H9 (cell line): Measurements from ENCODE around the gene ELANE. TPM values are rescaled to one million over a fixed set of nuclear protein-coding genes. Genes with fewer than 3 reads are reported as not detected.

Experiments used
- DNase-seq: peaks from one replicate; pipeline ENCODE4 v3.0.0-alpha.2; 2017
- H2AFZ ChIP-seq: one replicate; pipeline ENCODE4 v1.6.1; 2013; ENCODE audit warnings: mild to moderate bottlenecking, low read length, control low read depth, moderate library complexity
- H2AK5ac ChIP-seq: 2 replicates; pipeline ENCODE4 v1.6.1; 2013; ENCODE audit warnings: low read length, control low read depth, mixed read lengths; ENCODE audit not compliant: insufficient read length
- H2BK120ac ChIP-seq: one replicate; pipeline ENCODE4 v1.6.1; 2013; ENCODE audit warnings: low read depth, mild to moderate bottlenecking, low read length, control low read depth, inconsistent platforms; ENCODE audit not compliant: poor library complexity, severe bottlenecking
- H2BK12ac ChIP-seq: 2 replicates; pipeline ENCODE4 v1.6.1; 2013; ENCODE audit warnings: low read length, control low read depth, mixed read lengths, low read depth; ENCODE audit not compliant: insufficient read length
- H2BK15ac ChIP-seq: 2 replicates; pipeline ENCODE4 v1.6.1; 2013; ENCODE audit warnings: low read depth, low read length, control low read depth
- H2BK20ac ChIP-seq: one replicate; pipeline ENCODE4 v1.6.1; 2013; ENCODE audit warnings: low read depth, mild to moderate bottlenecking, low read length, control low read depth, inconsistent platforms; ENCODE audit not compliant: poor library complexity, severe bottlenecking
- H2BK5ac ChIP-seq: 2 replicates; pipeline ENCODE4 v1.6.1; 2013; ENCODE audit warnings: low read length, control low read depth, mixed read lengths; ENCODE audit not compliant: insufficient read length
- H3K14ac ChIP-seq: 2 replicates; pipeline ENCODE4 v1.6.1; 2013; ENCODE audit warnings: low read length, control low read depth; ENCODE audit not compliant: insufficient read depth
- H3K18ac ChIP-seq: 2 replicates; pipeline ENCODE4 v1.6.1; 2013; ENCODE audit warnings: low read depth, mild to moderate bottlenecking, mixed read lengths, low read length, control low read depth; ENCODE audit not compliant: insufficient read length
- H3K23ac ChIP-seq: 2 replicates; pipeline ENCODE4 v1.6.1; 2013; ENCODE audit warnings: low read length, control low read depth, mixed read lengths, low read depth; ENCODE audit not compliant: insufficient read length
- H3K23me2 ChIP-seq: 2 replicates; pipeline ENCODE4 v1.6.1; 2013; ENCODE audit warnings: low read depth, mild to moderate bottlenecking, mixed read lengths, low read length, control low read depth; ENCODE audit not compliant: insufficient read length, poor library complexity, severe bottlenecking
- H3K27ac ChIP-seq: 2 replicates; pipeline ENCODE4 v1.5.1; 2013; ENCODE audit warnings: low read length, control low read depth, mixed read lengths, low read depth; ENCODE audit not compliant: insufficient read length
- H3K27me3 ChIP-seq: 2 replicates; pipeline ENCODE4 v1.6.1; 2013; ENCODE audit warnings: low read length, control low read depth, inconsistent platforms; ENCODE audit not compliant: insufficient read depth
- H3K4ac ChIP-seq: 2 replicates; pipeline ENCODE4 v1.6.1; 2013; ENCODE audit warnings: low read depth, mild to moderate bottlenecking, control low read depth, inconsistent platforms, low read length, moderate library complexity
- H3K4me1 ChIP-seq: 2 replicates; pipeline ENCODE4 v1.6.1; 2013; ENCODE audit warnings: low read length, control low read depth, inconsistent platforms; ENCODE audit not compliant: insufficient read depth
- H3K4me2 ChIP-seq: 2 replicates; pipeline ENCODE4 v1.6.1; 2013; ENCODE audit warnings: low read length, control low read depth, mixed read lengths; ENCODE audit not compliant: insufficient read length, insufficient read depth
- H3K56ac ChIP-seq: 2 replicates; pipeline ENCODE4 v1.6.1; 2013; ENCODE audit warnings: low read depth, mild to moderate bottlenecking, mixed read lengths, low read length, control low read depth; ENCODE audit not compliant: insufficient read length
- H3K79me1 ChIP-seq: 2 replicates; pipeline ENCODE4 v1.6.1; 2013; ENCODE audit warnings: low read depth, mild to moderate bottlenecking, moderate library complexity, low read length, control low read depth, inconsistent platforms; ENCODE audit not compliant: insufficient read depth, poor library complexity, severe bottlenecking
- H3K79me2 ChIP-seq: 2 replicates; pipeline ENCODE4 v1.6.1; 2013; ENCODE audit warnings: low read length, control low read depth, inconsistent platforms; ENCODE audit not compliant: insufficient read depth
- H3K9ac ChIP-seq: 2 replicates; pipeline ENCODE4 v1.6.1; 2013; ENCODE audit warnings: low read length, control low read depth, mixed read lengths; ENCODE audit not compliant: insufficient read length; ENCODE audit errors: extremely low read depth
- H3K9me3 ChIP-seq: one replicate; pipeline ENCODE4 v1.6.1; 2013; ENCODE audit warnings: low read depth, low read length, inconsistent platforms; ENCODE audit not compliant: control insufficient read depth
- H3T11ph ChIP-seq: one replicate; pipeline ENCODE4 v1.6.1; 2013; ENCODE audit warnings: mild to moderate bottlenecking, low read length, control low read depth, inconsistent platforms
- H4K20me1 ChIP-seq: one replicate; pipeline ENCODE4 v1.6.1; 2013; ENCODE audit not compliant: control insufficient read depth, insufficient read length, insufficient read depth
- H4K5ac ChIP-seq: 2 replicates; pipeline ENCODE4 v1.6.1; 2013; ENCODE audit warnings: low read depth, mild to moderate bottlenecking, mixed read lengths, low read length, control low read depth; ENCODE audit not compliant: insufficient read length
- H4K8ac ChIP-seq: replicated peaks from 2 replicates; pipeline ENCODE4 v1.6.1; 2013; ENCODE audit warnings: low read length, control low read depth, mixed read lengths, low read depth; ENCODE audit not compliant: insufficient read length
- H4K91ac ChIP-seq: 2 replicates; pipeline ENCODE4 v1.6.1; 2013; ENCODE audit warnings: low read depth, mild to moderate bottlenecking, moderate library complexity, mixed read lengths, low read length, control low read depth; ENCODE audit not compliant: insufficient read length
- H3K27ac Mint-ChIP-seq, 3 experiments: 2 replicates in 2 of 3; 3 replicates in 1 of 3; pipeline ENCODE4 v1.8.0; 2020 to 2021; ENCODE audit warnings: mixed read lengths in 3 of 3, mild to moderate bottlenecking in 1 of 3, moderate library complexity in 1 of 3
- H3K27me3 Mint-ChIP-seq: 2 replicates; pipeline ENCODE4 v1.8.0; 2021; ENCODE audit warnings: low read depth, mild to moderate bottlenecking, moderate library complexity, mixed read lengths
- H3K36me3 Mint-ChIP-seq, 3 experiments: 2 replicates in 2 of 3; 3 replicates in 1 of 3; pipeline ENCODE4 v1.8.0; 2020 to 2021; ENCODE audit warnings: low read depth in 3 of 3, mixed read lengths in 3 of 3; ENCODE audit not compliant: insufficient read depth in 1 of 3
- H3K4me1 Mint-ChIP-seq, 2 experiments: 2 replicates each; pipeline ENCODE4 v1.8.0; 2020; ENCODE audit warnings: mixed read lengths in 2 of 2
- H3K4me3 Mint-ChIP-seq, 2 experiments: 2 replicates in 1 of 2; 3 replicates in 1 of 2; pipeline ENCODE4 v1.8.0; 2020 to 2021; ENCODE audit warnings: mild to moderate bottlenecking in 2 of 2, mixed read lengths in 2 of 2, moderate library complexity in 1 of 2
- H3K9me3 Mint-ChIP-seq, 2 experiments: 2 replicates in 1 of 2; 3 replicates in 1 of 2; pipeline ENCODE4 v1.8.0; 2020; ENCODE audit warnings: mild to moderate bottlenecking in 2 of 2, mixed read lengths in 2 of 2, moderate library complexity in 1 of 2
- CTCF ChIP-seq: fragments of 200-600 bp; sonication (generic); conservative IDR thresholded peaks from 3 replicates; pipeline ENCODE4 v1.8.0; 2021; ENCODE audit warnings: antibody characterized with exemption, mild to moderate bottlenecking
- WGBS: extraction: QIAGEN DNeasy Blood & Tissue Kit; methylation state at CpG from one replicate; pipeline ENCODE4 v1.1.7; 2013; ENCODE audit warnings: missing lambda C conversion rate, low lambda C conversion rate, mixed read lengths; ENCODE audit not compliant: insufficient read length; ENCODE audit errors: extremely low coverage; 5-methylcytosine and 5-hydroxymethylcytosine counted together
- total RNA-seq: library from RNA; stranded (reverse); gene quantifications from 2 replicates; pipeline ENCODE4 v1.2.1, GENCODE V29; 2021

The ELANE gene
- total RNA-seq, 1 experiment from 2014 or later: not detected

- H3K9me3 Mint-ChIP-seq: peaks cover 3 to 7% of the 10 kb centered on the region in 2 experiments; a peak in 4 of 5 replicates
- Histone ChIP-seq H3K79me1 (no peaks in the 10 kb centered on the region), H3K23ac (no peak overlapping the region)
Observed at GRCh38 chr19:867301-867793, 15.2 kb downstream of the ELANE start.

More at GRCh38 chr19:867301-867793, 15.2 kb downstream of the ELANE start:
- Mint-ChIP-seq H3K36me3 (peaks cover 20 to 43% (median 30%) of the 10 kb centered on the region in 3 experiments), H3K27ac (peak overlapping the region; percentile 7 to 64 (median 46); a peak in 2 of 7 replicates), H3K4me1 (peaks cover 8 to 27% of the 10 kb centered on the region in 2 experiments), H3K4me3 (0 out of 5 replicates have a peak overlapping the region, but pooled peaks of 1 of the 2 experiments have one; percentile 29), H3K27me3 (peaks cover 8% of the 10 kb centered on the region; the same call in 1 of the 2 replicates)
- Histone ChIP-seq H2AK5ac (no peak overlapping the region), H4K91ac (no peak overlapping the region), H2BK15ac (no peak overlapping the region), H3K9me3 (no peaks in the 10 kb centered on the region), H3K56ac (no peak overlapping the region), H3K27ac (no peak overlapping the region), H4K20me1 (no peaks in the 10 kb centered on the region), H2BK12ac (no peak overlapping the region), H3K79me2 (no peaks in the 10 kb centered on the region), H4K8ac (no peak overlapping the region), H3K4me1 (no peaks in the 10 kb centered on the region), H3K18ac (no peak overlapping the region), H3K9ac (no peak overlapping the region), H3K14ac (no peak overlapping the region), H3T11ph (no peak overlapping the region), H2AFZ (no peak overlapping the region), H3K27me3 (no peaks in the 10 kb centered on the region), H3K4ac (no peak overlapping the region), H2BK120ac (no peak overlapping the region), H2BK5ac (no peak overlapping the region), H4K5ac (no peak overlapping the region), H3K4me2 (no peak overlapping the region), H2BK20ac (no peak overlapping the region), H3K23me2 (no peaks in the 10 kb centered on the region)
- no CpG with 5 or more reads among the region's 16 CpGs for WGBS
- no peak for TF ChIP-seq CTCF
- DNase-seq: no peak
